Esophagus squamous epithelium (tissue), 5 donors: ENCODE measurements around the gene TAX1BP3. TPM values are rescaled to one million over a fixed set of nuclear protein-coding genes. Genes with fewer than 3 reads are reported as not detected.

Experiments
- DNase-seq: peaks from one replicate; lab custom pipeline; 2025; lab: John Stamatoyannopoulos, UW
- H3K27ac ChIP-seq, 4 donors: fragments of 200-600 bp; sonication (generic); one replicate each; pipeline ENCODE4 v1.5.1; 2016 to 2019; ENCODE audit warnings: mild to moderate bottlenecking in 1 of 4
- H3K27me3 ChIP-seq, 4 donors: fragments of 200-600 bp; sonication (generic); 1 replicate in 3 of 4; 2 replicates in 1 of 4; pipeline versions ENCODE4 v1.5.1 to v1.6.0; 2017 to 2021; ENCODE audit warnings: antibody characterized with exemption in 1 of 4
- H3K36me3 ChIP-seq, 3 donors: fragments of 200-600 bp; sonication (generic); one replicate each; pipeline ENCODE4 v1.5.1; 2016 to 2019
- H3K4me1 ChIP-seq, 3 donors: fragments of 200-600 bp; sonication (generic); one replicate each; pipeline ENCODE4 v1.5.1; 2017 to 2019
- H3K4me3 ChIP-seq, 4 donors: fragments of 200-600 bp; sonication (generic); 1 replicate in 3 of 4; 2 replicates in 1 of 4; pipeline ENCODE4 v1.5.1; 2016 to 2019; ENCODE audit warnings: mild to moderate bottlenecking in 2 of 4, moderate library complexity in 1 of 4
- H3K9me3 ChIP-seq, 3 donors: fragments of 200-600 bp; sonication (generic); one replicate each; pipeline ENCODE4 v1.5.1; 2016 to 2019
- CTCF ChIP-seq, 6 experiments: fragments of 450-650 bp in 4 of 6; fragments of 200-600 bp in 2 of 6; sonication (generic) in 2 of 6; IDR thresholded peaks; one replicate each; pipeline ENCODE4 v1.5.1; 2016 to 2019; ENCODE audit warnings: antibody characterized with exemption in 6 of 6, mild to moderate bottlenecking in 4 of 6, moderate library complexity in 4 of 6
- POLR2A ChIP-seq, 4 donors: fragments of 450-650 bp; IDR thresholded peaks; one replicate each; pipeline ENCODE4 v1.6.1; 2017; ENCODE audit warnings: antibody characterized with exemption in 4 of 4, mild to moderate bottlenecking in 4 of 4, moderate library complexity in 3 of 4
- WGBS, 2 donors: methylation state at CpG; one replicate each; pipeline ENCODE4 v1.1.5; 2018; 5-methylcytosine and 5-hydroxymethylcytosine counted together
- intact Hi-C: fragments of 100-400 bp; cut with DNase I; formaldehyde crosslinking; loops from one replicate; pipeline ENCODE4 v1.15.0; 2022
- total RNA-seq, 4 donors: library from RNA; depleted of rRNA; stranded (reverse); fragments of >200 nt; gene quantifications; one replicate each; pipeline ENCODE4 v1.1.0, GENCODE V29; 2016
- donor health status: DM: yes; HTN: yes; CAD: no.

TAX1BP3 gene
- total RNA-seq, 4 donors from 2014 or later: 185 to 371 (median 293) TPM

GRCh38 chr17:3657874-3658783, 10.2 kb downstream of the TAX1BP3 start:
- no peak overlapping the region for H3K4me3 ChIP-seq
- no peak for TF ChIP-seq CTCF (IDR thresholded peaks at IDR 0.05)
- TF ChIP-seq POLR2A (IDR thresholded peaks at IDR 0.05): no peak
- intact Hi-C loops: no loop called here
- H3K27ac ChIP-seq: peak overlapping the region in 3 of 4 donors; percentile 34 to 85 (median 55)
- DNase-seq: no peak
- peaks cover 23 to 53% (median 27%) of the 10 kb centered on the region in 3 donors for H3K4me1 ChIP-seq
- 78 to 82% methylated on average over 9 to 20 of the region's 42 CpGs for WGBS, 2 donors
- peaks cover 0 to 33% (median 10%) of the 10 kb centered on the region in 3 donors for H3K36me3 ChIP-seq
- no peaks in the 10 kb centered on the region for H3K27me3 ChIP-seq
- H3K9me3 ChIP-seq: no peaks in the 10 kb centered on the region

- Histone ChIP-seq H3K4me1 (peaks cover 23 to 53% (median 27%) of the 10 kb centered on the region in 3 donors), H3K4me3 (no peak overlapping the region), H3K36me3 (peaks cover 0 to 27% (median 8%) of the 10 kb centered on the region in 3 donors), H3K27me3 (no peaks in the 10 kb centered on the region), H3K27ac (no peak overlapping the region), H3K9me3 (no peaks in the 10 kb centered on the region)
- no peak for TF ChIP-seq POLR2A (IDR thresholded peaks at IDR 0.05)
- TF ChIP-seq CTCF (IDR thresholded peaks at IDR 0.05): no peak
- WGBS, 2 donors: 35 to 80% methylated on average over 2 to 7 of the region's 7 CpGs
- intact Hi-C loops: no loop called here
- DNase-seq: no peak
Observed at GRCh38 chr17:3657588-3657869, 10.8 kb downstream of the TAX1BP3 start.

- 74 to 84% methylated on average over 6 to 8 of the region's 16 CpGs for WGBS, 2 donors
- Histone ChIP-seq H3K4me3 (no peak overlapping the region), H3K27me3 (no peaks in the 10 kb centered on the region), H3K4me1 (peaks cover 23 to 53% (median 27%) of the 10 kb centered on the region in 3 donors), H3K9me3 (no peaks in the 10 kb centered on the region), H3K27ac (no peak overlapping the region), H3K36me3 (peaks cover 0 to 21% (median 8%) of the 10 kb centered on the region in 3 donors)
- TF ChIP-seq CTCF (IDR thresholded peaks at IDR 0.05): no peak
- TF ChIP-seq POLR2A (IDR thresholded peaks at IDR 0.05): no peak
- intact Hi-C loops: no loop called here
- DNase-seq: no peak
Observed at GRCh38 chr17:3656755-3657587, 11.4 kb downstream of the TAX1BP3 start.

- no peak for DNase-seq
- peaks cover 23 to 50% (median 27%) of the 10 kb centered on the region in 3 donors for H3K4me1 ChIP-seq
- TF ChIP-seq CTCF (IDR thresholded peaks at IDR 0.05): no peak
- no peak for TF ChIP-seq POLR2A (IDR thresholded peaks at IDR 0.05)
- H3K27me3 ChIP-seq: no peaks in the 10 kb centered on the region
- H3K36me3 ChIP-seq: peaks cover 0 to 15% (median 5%) of the 10 kb centered on the region in 3 donors
- H3K9me3 ChIP-seq: no peaks in the 10 kb centered on the region
- H3K27ac ChIP-seq: no peak overlapping the region
- H3K4me3 ChIP-seq: no peak overlapping the region
- intact Hi-C loops: no loop called here
- 100% methylated on average over 1 of the region's 16 CpGs; no CpG with 5 or more reads in 1 of the 2 donors for WGBS, 2 donors
Observed at GRCh38 chr17:3656353-3656752, 12.0 kb downstream of the TAX1BP3 start.
